ENCODE data around the gene PUM1.
A peak's percentile ranks its signal among the peaks of the same experiment; 100 is the strongest.
"Not testable (repeated sequence)": the region's sequence is repeated elsewhere in the genome, so short reads cannot be mapped to it uniquely, and the experiment has no call there.

PUM1 gene

DNA sequence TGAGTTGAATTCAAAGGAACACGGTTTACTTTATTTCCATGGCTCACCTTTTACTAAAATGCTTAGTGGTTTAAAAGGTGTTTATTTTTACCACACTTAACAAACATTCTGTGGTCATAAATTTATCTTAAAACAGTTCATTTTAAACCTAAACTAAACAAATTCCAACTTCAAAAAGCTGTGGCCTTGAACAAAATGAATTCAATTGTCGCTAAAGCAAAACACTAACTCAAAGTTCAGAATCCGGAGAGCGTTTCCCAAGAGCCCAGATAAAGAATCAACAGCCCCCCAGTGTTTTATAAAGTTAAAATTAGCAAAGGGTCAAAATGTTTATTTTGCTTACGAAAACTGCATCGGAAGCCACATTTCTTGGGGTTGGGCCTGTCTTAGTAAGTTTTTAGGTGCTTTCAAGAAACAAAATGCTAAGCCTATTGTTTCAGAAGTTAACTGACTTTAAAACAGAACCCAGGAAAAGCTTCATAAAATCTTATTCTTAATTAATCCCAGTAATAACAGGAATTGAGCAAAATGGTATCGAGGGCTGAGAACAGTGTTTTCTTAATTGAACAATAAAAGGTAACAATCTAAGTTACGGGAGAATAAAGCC, 1.3 kb downstream of the PUM1 start:
- DNase-seq = peak; percentile 5

DNA sequence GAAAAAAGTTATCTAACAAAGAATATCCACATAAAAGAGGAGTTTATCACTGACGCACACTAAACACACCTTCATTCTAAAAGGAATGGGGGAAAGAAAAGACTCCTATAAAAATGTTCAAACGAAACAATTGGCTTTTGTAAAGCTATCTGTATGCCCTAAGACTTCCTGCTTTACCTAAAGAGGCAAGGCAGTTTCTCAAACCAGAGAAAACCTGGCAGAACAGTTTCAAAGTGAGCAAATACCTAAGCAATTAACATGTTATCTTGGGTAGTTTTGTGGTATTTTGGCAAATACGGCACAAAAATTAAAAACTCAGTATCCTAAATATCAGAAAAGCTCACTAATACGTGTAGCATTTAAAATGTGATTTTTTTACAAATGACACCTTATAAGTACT, 1.9 kb downstream of the PUM1 start:
- DNase-seq = no peak

DNA sequence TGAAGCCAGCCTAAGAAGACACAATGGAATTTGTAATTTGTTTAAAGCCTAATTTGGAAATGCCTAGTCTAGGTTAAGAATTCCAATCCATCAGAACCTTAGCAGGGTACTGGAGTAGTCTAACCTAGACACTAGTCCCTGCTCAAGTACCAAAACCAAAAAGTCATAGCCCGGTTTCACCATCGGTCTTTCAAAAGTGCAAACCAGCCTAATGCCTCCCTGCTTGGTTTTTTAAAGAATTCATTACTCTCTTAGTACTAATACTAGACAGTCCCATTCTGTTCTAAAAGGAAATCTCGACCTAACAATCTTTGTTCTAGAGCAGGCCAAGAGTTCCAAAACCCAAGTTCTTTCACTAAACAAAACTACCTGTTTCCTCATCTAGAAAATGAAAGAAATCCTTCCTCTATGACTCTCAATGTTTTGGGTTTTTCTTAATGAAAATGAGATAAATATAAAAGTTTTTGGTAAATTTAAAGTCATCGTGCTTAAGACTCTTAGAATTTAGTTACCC, 2.6 kb downstream of the PUM1 start:
- peak; percentile 25 for DNase-seq

DNA sequence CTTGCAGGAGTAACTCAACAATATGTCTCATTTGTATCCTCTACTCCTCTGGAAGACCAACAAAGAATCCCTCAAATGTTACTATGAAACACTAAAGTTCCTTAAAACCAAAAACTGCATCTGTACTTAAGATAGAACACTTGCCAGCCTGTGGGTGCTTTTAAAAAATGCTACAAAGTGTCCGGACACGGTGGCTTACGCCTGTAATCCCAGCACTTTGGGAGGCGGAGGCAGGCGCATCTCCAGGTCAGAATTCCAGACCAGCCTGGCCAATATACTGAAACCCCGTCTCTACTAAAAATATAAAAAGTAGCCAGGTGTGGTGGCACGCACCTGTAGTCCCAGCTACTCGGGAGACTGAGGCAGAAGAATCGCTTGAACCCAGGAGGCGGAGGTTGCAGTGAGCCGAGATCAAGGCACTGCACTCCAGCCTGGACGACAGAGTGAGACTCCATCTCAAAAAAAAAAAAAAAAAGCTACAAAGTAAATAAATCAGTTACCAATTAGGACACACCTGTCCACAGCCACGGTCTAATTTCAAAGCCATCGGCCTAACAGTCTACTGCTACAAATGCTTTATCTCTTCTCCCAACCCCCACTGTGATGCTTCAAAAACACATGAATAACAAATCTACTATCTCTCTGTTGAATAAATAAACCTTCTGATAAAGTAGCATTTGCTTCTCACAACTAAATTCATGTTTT, 3.2 kb downstream of the PUM1 start:
- not testable (repeated sequence) for DNase-seq

DNA sequence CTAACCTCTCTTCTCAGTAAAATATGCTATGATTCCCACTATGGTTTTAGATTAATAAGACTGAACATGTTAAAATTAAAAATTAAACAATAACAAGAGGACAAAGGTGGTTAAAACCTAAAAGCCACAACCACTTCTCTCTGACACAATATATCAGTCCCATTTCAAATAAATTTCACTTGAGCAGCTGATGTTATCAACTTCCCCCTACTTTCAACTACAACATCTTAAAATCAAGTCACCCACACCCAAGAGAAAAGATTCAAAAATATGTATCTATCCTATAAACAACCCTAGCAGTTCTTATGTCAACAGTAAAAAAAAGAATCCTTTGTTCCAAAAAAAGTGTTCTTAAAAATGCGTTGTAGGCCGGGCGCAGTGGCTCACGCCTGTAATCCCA, 7.5 kb downstream of the PUM1 start:
- DNase-seq = no peak

DNA sequence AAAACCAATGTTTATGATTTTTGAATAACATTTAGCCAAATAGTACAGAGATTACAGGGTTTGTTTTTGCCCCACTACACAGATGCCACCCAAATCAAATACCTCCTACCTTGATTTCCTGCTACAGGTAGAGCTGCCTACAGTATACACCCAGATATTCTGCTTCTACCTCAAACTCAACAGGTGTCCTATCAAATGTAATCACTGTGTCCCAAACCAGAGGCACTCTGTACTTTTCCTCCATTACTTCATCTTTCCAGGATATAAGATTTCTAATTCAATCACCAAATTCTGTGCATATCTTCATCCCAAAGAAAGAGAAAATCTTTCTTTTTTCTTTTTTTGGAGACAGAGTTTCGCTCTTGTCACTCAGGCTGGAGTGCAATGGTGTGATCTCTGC, 9.6 kb downstream of the PUM1 start:
- DNase-seq = no peak

DNA sequence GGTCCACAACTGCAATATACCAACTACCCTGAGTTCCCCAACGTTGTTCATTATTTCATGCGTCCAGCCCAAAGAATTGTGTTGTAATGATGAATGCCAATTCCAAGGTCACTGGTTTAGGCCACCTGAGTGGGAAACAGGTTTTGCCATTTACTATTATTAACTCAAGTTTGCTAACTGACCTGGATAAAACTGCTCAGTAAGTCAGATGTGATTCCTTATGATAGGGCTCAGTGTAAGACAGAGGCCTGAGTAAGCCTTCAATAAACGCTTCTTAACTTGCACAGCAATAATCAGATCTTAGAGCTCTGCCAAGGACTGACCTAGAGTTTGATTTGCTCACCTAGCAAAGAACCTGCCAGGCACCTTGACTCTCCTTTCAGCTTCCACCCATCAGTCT, 10.0 kb downstream of the PUM1 start:
- DNase-seq = no peak

DNA sequence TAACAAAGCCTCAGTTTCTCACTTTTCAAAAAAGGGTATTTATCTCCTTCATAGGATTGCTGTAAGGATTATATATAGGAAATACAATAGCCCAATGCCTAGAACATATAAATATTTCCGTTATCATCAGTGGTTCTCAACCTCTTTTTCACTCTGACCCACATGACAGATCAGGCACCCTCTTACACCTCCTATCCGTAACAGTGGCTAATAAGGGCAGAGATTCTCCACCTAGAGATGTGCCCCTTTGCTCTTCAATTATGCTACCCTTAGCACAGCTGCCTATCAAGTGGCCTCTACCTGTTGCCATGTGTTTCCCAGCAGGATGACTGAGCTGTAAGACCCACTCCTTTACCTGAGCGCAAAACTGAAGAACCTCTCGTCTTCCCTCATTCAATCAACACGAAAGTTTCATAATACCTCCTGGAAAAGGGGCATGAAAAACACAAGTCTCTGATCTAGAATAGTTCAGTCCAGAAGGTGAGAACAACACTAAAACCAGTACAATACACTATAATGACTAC, 10.5 kb downstream of the PUM1 start:
- DNase-seq = no peak

DNA sequence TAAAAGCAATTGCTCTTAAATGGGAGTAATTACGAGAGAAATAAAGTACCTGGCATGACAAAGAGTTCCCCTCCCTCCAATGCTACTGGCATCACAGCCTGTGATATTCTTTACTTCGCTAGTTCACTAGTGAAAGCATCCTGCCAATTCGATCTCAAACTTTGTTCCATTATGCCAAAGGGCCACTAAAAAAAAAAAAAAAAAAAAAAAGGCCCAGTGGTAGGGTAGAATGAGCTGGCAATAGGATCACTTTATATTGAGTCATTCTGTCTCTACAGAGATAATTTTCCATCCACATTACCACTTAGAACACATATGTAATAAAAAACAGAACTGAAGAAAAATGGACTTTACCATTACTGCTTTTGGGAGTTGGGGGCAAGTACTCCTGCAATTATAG, 11.2 kb downstream of the PUM1 start:
- DNase-seq = peak; percentile 28

DNA sequence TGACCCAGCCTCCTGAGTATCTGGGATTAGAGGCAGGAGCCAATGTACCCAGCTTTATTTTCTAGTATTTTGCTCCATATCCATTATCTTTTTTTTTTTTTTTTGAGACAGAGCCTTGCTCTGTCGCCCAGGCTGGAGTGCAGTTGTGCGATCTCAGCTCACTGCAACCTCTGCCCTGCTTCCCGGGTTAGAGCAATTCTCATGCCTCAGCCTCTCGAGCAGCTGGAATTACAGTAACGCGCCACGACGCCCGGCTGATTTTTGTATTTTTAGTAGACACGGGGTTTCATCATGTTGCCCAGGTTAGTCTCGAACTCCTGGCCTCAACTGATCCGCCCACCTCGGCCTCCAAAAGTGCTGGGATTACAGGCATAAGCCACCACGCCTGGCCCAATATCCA, 12.9 kb downstream of the PUM1 start:
- DNase-seq = not testable (repeated sequence)

DNA sequence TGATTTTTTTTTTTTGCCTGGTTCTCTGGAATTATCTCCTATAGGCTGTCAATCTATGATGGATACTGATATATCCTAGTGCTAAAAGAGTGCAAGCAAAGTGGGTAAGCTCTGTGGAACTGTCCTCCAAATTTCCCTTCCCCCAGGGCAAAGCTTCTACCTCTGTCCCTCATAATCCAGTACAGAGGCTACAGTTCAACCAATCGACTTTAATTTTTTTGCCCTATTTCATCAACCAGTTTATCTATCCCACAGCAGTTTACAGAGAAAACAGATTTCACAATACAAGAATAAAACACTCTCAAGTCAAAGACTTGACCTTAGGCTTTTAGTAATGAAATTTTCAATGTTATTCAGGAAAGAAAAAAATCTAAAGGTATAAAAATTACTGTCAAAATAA, 13.9 kb downstream of the PUM1 start:
- no peak for DNase-seq

DNA sequence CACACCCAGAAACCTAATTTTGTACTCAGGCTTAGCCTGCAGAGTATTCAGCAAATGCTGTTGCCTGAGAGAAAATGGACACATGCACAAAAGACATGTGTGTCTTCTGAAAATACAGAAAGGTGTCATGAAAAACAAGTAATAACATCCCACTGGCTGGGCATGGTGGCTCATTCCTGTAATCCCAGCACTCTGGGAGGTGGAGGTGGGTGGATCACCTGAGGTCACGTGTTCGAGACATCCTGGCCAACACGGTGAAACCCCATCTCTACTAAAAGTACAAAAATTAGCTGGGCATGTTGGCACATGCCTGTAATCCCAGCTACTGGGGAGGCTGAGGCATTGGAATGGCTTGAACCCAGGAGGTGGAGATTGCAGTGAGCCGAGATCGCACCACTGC, 18.0 kb downstream of the PUM1 start:
- DNase-seq = not testable (repeated sequence)

DNA sequence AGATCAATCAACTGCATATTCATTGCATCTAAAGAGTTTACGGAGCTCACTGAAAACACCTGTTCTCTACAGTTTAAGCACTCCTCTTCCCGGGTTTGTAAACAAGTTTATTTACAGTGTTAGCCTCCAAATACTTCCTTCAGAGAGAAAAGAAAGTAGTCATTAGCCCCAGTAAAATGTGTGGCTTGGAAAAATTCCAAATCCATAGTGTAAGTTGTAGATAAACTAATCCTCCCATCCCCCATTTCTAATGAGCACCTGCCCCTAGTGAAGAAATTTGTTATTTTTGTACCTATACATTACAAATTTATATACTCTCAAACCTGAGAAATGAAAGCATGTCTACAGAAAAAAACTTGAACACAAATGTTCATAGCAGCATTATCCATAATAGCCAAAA, 21.9 kb downstream of the PUM1 start:
- no peak for DNase-seq

DNA sequence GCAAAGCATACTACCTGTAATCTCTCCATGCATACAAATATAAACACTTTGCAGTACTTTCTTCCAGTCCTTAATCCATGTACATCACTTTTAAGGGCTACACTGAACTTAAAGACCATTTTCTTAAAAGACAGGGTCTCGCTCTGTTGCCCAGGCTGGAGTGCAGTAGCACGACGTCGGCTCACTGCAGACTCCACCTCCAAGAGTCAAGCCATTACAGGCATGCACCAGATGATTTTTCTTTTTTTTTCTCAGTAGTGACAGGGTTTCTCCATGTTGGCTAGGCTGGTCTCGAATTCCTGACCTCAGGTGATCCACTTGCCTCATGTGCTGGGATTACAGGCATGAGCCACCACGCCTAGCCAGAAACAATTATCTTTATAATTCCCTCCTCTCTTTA, 22.9 kb downstream of the PUM1 start:
- no peak for DNase-seq

DNA sequence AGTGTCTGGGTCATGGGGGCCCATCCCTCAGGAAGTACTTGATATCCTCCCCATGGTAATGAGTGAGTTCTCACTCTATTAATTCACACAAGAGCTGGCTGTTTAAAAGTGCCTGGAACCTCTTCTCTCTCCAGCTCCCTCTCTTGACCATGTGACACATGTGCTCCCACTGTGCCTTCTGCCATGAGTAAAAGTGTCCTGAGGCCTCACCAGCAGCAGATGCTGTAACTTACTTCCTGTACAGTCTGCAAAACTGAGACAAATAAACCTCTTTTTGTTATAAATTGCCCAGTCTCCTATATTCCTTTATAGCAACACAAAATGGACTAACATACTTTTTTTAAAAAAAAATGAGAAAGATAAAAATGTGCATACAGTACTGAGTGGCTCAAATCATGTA, 24.0 kb downstream of the PUM1 start:
- DNase-seq = no peak

DNA sequence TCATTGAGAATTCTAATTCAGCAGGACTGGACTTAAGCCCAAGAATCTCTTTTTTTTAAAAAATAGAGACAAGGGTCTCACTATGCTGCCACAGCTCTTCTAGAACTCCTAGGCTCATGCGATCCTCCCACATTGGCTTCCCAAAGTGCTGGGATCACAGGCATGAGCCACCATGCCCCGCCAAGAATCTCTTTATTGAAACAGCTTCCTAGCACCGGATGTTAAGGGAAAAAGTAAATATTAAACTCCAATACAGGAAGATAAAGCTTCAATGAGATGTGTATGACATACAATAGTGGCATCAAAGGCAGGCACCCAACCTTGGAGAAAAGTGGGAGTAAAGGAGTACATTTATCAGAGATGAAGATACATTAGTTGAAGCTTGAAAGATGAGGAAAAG, 25.5 kb downstream of the PUM1 start:
- DNase-seq = no peak

DNA sequence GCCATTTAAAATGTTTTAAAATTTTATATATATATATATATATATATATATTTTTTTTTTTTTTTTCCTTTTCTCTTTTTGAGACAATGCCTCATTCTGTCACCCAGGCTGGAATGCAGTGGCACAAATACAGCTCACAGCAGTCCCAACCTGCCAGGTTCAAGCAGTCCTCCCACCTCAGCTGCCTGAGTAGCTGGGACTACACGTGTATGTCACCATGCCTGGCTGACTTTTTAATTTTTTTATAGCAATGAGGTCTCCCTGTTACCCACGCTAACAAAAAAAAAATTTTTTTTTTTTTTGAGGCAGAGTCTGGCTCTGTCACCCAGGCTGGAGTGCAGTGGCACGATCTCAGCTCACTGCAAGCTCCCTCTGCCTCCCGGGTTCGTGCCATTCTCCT, 26.6 kb downstream of the PUM1 start:
- not testable (repeated sequence) for DNase-seq

DNA sequence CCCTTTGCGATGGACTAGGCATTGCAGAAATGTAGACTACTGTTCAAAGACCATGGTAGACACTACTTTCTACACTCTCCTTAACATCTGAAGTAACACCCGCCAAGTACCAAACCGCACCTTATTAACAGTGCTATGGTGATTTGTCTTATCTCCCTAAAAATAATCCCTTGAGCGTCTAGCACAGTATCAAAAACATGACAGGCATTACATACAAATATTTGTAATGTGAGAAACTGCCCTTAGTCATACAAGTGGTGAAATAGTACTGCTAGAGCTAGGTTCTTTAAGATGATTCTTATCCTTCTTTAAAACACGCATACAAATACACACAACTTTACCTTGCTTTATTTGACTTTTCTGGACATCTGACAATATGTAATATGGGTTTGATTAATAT, 27.2 kb downstream of the PUM1 start:
- no peak for DNase-seq

DNA sequence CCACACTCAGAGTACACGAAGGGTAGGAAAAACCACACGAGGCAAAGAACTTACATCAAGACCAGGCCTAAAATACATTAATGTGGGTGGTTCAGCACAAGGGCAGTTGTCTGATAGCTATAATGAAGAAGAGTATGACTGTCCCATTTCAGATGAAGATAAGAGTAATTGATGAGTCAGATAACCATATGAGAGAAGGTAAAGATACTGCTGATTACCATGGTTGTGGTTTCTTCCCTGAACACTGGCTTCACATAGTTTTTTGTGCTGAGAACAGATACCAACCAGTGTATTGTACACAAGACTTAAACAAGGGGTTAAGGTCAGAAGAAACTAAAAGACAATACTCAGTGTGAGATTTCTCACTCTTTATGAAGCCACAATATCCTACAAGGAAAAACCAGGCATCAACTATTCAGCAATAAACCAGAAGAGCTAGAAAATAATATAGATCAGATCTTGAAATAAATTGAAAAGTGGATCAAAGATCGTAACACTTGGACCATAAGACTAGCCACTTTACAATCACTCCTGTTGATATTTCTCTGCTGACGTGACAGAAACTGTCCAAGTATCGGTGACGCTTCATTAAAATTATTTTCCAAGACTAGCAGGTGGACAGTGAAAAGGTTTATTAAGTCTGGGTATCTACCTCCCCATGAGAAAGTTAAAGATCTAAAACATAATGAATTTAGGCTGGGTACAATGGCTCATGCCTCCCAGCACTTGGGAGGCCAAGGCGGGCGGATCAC, 28.6 kb downstream of the PUM1 start:
- DNase-seq = no peak

DNA sequence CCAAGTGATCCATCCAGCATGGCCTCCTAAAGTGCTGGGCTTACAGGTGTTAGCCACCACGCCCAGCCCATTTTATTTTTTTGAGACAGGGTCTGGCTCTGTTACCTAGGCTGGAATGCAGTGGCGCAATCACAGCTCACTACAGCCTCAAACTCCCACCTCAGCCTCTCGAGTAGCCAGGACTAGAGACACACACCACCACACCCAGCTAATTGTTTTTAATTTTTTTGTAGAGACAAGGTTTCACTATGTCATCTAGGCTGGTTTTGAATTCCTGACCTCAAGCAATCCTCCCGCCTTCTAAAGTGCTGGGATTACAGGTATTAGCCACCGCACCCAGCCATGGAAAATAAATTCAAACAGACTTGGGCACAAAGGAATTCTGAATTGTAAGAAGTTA, 31.9 kb downstream of the PUM1 start:
- no peak for DNase-seq

DNA sequence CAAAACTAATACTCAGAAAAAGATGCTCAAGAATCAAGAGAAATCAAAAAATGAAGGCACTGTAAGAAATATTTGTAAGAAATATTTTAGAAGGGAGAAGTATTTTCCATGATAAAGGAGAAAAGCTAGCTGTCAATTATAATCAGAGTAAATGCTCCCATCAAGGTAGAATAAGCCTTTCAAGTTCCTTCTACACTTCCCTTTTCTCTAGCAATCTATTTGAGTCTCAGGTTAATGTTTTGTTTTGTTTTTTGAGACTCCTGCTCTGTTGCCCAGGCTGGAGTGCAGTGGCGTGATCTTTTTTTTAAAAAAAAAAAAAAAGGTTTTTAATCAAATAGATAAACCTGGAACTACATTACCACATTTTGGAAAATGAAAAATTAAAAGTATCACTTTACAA, 33.3 kb downstream of the PUM1 start:
- DNase-seq = no peak

DNA sequence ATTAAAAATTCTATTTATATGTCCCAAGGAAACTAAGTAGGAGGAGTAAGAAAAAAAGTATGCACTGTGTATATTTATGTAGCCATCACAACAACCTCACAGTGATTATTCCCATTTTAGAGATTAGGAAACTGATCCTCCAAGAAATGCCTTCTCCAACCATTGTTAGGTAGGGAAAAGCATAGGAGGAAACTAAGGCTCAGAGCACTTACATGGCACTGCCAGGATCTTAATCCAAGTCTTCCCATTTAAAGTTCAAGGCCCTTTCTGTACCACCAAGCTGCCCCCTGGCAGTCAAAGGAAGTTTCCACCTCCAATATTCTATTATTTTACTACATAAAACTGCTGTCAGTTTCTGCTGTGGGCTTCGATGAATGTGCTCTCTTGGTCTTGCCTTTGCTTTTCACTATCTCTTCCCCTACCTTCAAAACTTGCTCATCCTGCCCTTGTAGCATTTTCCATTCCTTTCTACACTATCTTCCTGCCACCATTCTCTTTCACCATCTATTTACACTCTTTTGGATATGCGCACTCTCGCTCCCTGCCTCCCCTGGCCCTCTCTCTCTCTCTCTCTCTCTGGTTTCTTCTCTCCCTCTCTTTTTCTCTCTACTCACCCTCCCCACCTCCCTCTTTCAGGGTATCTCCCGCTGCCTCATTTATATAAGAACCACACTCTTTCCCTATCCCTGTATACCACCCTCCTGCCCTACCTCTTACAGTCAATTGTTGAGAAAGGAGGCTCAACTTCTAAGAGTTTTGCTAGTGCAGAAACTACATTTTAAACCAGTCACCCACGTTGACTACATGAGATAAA, 34.0 kb downstream of the PUM1 start:
- no peak for DNase-seq

DNA sequence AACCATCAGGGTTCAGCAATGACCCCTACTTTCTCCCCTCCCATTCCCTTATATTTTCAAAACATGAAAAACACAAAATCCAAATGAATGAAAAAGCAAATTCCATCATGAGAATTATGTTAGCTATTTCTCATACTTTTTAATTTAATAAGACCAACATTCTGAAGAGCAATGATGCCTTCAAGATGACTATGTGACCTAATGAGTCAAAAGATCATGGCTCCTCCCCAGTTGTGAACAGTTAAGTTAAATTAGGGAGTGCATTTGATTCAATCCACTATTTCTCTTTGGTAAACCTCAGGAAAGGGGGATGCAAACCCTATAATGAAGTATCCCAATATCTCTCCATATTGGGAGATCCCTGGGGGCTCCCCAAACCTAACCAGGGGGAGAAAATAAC, 36.5 kb downstream of the PUM1 start:
- DNase-seq = no peak
